Adipocyte (in vitro differentiated cells): ENCODE measurements around the gene NUDT19.
"Not testable (repeated sequence)": the region's sequence is repeated elsewhere in the genome, so short reads cannot be mapped to it uniquely, and the experiment has no call there.

Source experiments
- DNase-seq: peaks from one replicate; pipeline ENCODE4 v3.0.0-alpha.2; 2015; ENCODE audit warnings: low read depth
- H3K27me3 ChIP-seq: replicated peaks from 2 replicates; pipeline ENCODE4 v1.7.0; 2013; ENCODE audit warnings: mild to moderate bottlenecking, low read length, moderate library complexity; ENCODE audit not compliant: control insufficient read depth, insufficient read depth
- H3K36me3 ChIP-seq: 2 replicates; pipeline ENCODE4 v1.7.0; 2013; ENCODE audit warnings: low read length, mild to moderate bottlenecking, moderate library complexity; ENCODE audit not compliant: control insufficient read depth, insufficient read depth, severe bottlenecking
- H3K4me1 ChIP-seq: 2 replicates; pipeline ENCODE4 v1.7.0; 2013; ENCODE audit warnings: mild to moderate bottlenecking, low read length, moderate library complexity; ENCODE audit not compliant: control insufficient read depth, insufficient read depth
- H3K4me3 ChIP-seq: 2 replicates; pipeline ENCODE4 v1.7.0; 2013; ENCODE audit warnings: mild to moderate bottlenecking, low read length, moderate library complexity
- H3K9ac ChIP-seq: 2 replicates; pipeline ENCODE4 v1.7.0; 2013; ENCODE audit warnings: mild to moderate bottlenecking, low read length, moderate library complexity
- H3K9me3 ChIP-seq: 2 replicates; pipeline ENCODE4 v1.7.0; 2013; ENCODE audit warnings: mild to moderate bottlenecking, low read length, moderate library complexity; ENCODE audit not compliant: control insufficient read depth

The NUDT19 gene

DNA sequence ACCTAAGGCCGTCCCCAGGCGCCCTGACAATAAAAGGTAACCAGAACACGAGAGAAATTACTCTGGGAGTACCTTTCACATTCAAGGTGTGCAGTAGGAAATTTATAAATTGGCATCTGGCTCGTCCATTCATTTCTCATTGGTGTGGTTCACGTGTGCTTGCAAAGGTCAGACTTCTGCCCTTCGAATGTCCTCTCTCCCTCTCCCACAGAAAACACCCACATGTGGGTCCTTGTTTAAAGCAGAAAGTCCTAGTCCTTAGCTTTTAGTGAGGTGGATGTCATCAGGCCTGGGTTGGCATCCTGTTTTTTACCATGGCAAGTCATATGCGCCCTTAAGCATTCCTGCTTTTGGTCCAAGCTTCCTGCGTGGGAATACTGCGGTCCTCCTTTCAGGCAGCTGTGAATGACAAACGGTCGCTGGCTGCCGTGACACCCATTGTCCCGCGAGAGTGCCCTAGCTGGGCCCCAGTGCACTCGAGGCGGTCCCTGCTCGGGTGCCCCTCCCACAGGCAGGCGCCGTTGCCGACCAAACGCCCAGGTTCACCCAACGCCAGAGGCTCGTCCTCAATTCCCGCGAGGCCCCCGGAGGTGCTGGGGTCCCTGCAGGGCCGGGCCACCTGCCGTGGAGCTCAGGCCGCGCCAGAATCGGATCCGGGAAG is at the start of gene NUDT19:
NUDT19 (plus strand) TSS at position 531 of the 661 bp plus-strand sequence. CDS start 140 bp downstream, outside the sequence.
- no peaks in the 10 kb centered on the region for H3K36me3 ChIP-seq
- H3K9ac ChIP-seq: peak within 1 kb of the TSS; percentile 94
- peak; percentile 92 for DNase-seq
- H3K4me3 ChIP-seq: peak within 1 kb of the TSS; percentile 93
- H3K4me1 ChIP-seq: peaks cover 41% of the 10 kb centered on the region
- no peaks in the 10 kb centered on the region for H3K9me3 ChIP-seq
- no peaks in the 10 kb centered on the region for H3K27me3 ChIP-seq

DNA sequence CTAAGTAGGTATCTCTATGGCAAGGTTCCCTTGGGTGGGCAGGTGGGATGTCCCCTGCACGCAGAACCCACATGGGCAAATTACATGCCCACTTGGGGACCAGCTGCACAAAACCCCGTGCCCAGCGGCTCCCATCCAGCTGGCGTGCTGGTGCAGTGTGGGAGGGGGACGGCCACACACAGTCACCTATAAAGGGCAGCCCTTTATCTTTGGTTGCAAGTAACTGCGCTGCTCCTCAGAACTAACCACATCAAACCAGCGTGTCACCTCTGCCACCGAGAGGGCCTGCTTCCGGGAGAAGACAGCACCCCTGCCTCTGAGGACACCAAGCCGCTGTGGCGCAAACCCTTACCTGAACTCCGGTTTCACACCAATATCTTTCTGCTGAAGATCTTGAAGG is 48.9 kb upstream of the NUDT19 start:
- Histone ChIP-seq H3K27me3 (no peaks in the 10 kb centered on the region), H3K36me3 (peaks cover 66% of the 10 kb centered on the region), H3K4me1 (no peaks in the 10 kb centered on the region), H3K4me3 (no peak overlapping the region), H3K9me3 (no peaks in the 10 kb centered on the region), H3K9ac (no peak overlapping the region)
- no peak for DNase-seq

DNA sequence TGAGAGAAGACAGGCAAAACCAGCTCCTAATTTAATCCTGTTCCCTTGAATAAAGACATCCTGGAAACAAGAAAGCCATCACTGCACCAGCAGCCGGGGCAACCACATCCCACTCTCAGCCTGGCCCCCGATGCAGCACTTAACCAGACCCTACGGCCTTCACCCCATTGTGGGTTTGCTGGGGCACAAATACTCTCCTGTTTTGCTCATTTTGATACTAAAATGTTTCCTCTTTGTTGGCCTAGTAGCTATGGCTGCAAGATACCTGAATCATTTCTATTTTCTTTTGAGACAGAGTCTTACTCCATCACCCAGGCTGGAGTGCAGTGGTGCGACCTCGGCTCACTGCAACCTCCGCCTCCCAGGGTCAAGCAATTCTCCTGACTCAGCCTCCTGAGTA is 45.1 kb upstream of the NUDT19 start:
- Histone ChIP-seq H3K9me3 (no peaks in the 10 kb centered on the region), H3K4me1 (peaks cover 4% of the 10 kb centered on the region), H3K9ac (no peak overlapping the region), H3K36me3 (peaks cover 47% of the 10 kb centered on the region), H3K4me3 (no peak overlapping the region), H3K27me3 (no peaks in the 10 kb centered on the region)
- no peak for DNase-seq

DNA sequence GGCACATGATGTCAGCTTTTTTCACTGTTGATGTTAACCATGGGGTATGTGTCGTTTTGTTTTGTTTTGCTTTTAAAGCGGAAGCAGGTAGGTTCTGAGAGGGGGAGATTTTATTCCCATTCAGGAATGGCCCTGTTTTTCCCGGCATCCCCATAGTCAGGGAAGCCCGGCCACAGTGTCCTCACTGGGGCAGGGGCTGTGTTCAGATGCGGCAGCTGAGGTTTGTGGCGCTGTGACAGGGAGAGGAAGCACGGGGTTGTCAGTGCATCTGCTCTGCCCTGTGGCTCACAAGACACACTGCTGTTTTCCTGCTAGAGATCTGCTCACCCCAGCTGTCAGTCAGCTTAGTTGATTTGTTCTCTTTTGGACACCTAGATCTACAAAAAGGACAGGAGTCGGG is 44.3 kb upstream of the NUDT19 start:
- H3K9ac ChIP-seq: no peak overlapping the region
- H3K36me3 ChIP-seq: peaks cover 40% of the 10 kb centered on the region
- no peaks in the 10 kb centered on the region for H3K27me3 ChIP-seq
- no peak for DNase-seq
- peaks cover 12% of the 10 kb centered on the region for H3K4me1 ChIP-seq
- no peaks in the 10 kb centered on the region for H3K9me3 ChIP-seq
- no peak overlapping the region for H3K4me3 ChIP-seq

- no peaks in the 10 kb centered on the region for H3K9me3 ChIP-seq
- no peak overlapping the region for H3K9ac ChIP-seq
- no peak overlapping the region for H3K4me3 ChIP-seq
- H3K4me1 ChIP-seq: peaks cover 22% of the 10 kb centered on the region
- H3K27me3 ChIP-seq: no peaks in the 10 kb centered on the region
- H3K36me3 ChIP-seq: peaks cover 18% of the 10 kb centered on the region
- no peak for DNase-seq
These were observed 41.9 kb upstream of the NUDT19 start for GRCh38 chr19:32649751-32650150.

GRCh38 chr19:32650671-32651070 is 41.0 kb upstream of the NUDT19 start:
- peaks cover 24% of the 10 kb centered on the region for H3K36me3 ChIP-seq
- H3K4me1 ChIP-seq: peaks cover 22% of the 10 kb centered on the region
- H3K9ac ChIP-seq: no peak overlapping the region
- no peaks in the 10 kb centered on the region for H3K27me3 ChIP-seq
- no peaks in the 10 kb centered on the region for H3K9me3 ChIP-seq
- DNase-seq: no peak
- H3K4me3 ChIP-seq: no peak overlapping the region

GRCh38 chr19:32651729-32652140 is 39.9 kb upstream of the NUDT19 start:
- peaks cover 22% of the 10 kb centered on the region for H3K4me1 ChIP-seq
- DNase-seq: peak; percentile 6

GRCh38 chr19:32652331-32652730 is 39.3 kb upstream of the NUDT19 start:
- not testable (repeated sequence) for H3K4me3 ChIP-seq, H3K27me3 ChIP-seq, H3K9ac ChIP-seq, H3K9me3 ChIP-seq, DNase-seq
- H3K4me1 ChIP-seq: peaks cover 22% of the 10 kb centered on the region
- H3K36me3 ChIP-seq: peaks cover 23% of the 10 kb centered on the region

More at GRCh38 chr19:32651729-32652140, 39.9 kb upstream of the NUDT19 start:
- Histone ChIP-seq H3K9ac (no peak overlapping the region), H3K9me3 (no peaks in the 10 kb centered on the region), H3K36me3 (peaks cover 26% of the 10 kb centered on the region), H3K27me3 (no peaks in the 10 kb centered on the region), H3K4me3 (no peak overlapping the region)

GRCh38 chr19:32652894-32653598 is 38.6 kb upstream of the NUDT19 start:
- peaks cover 21% of the 10 kb centered on the region for H3K4me1 ChIP-seq
- H3K9me3 ChIP-seq: no peaks in the 10 kb centered on the region
- no peak overlapping the region for H3K9ac ChIP-seq
- H3K4me3 ChIP-seq: no peak overlapping the region
- no peak for DNase-seq
- peaks cover 20% of the 10 kb centered on the region for H3K36me3 ChIP-seq
- H3K27me3 ChIP-seq: no peaks in the 10 kb centered on the region

DNA sequence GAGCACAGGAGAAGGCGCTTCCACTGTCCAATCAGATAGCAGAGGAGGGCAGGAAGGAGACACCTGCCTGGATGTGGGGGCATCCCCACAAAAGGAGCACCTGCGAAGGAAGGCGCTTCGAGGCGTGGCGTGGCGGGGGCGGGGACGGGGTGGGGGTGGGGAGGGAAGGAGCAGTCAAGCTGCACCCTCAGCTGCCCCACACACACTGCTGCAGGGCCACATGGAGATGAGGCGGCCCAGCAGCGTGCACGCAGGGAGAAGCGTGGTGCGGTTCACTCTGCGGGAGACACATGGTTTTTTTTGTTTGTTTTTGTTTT is 38.1 kb upstream of the NUDT19 start:
- Histone ChIP-seq H3K27me3 (no peaks in the 10 kb centered on the region), H3K9ac (no peak overlapping the region), H3K4me1 (peaks cover 19% of the 10 kb centered on the region), H3K9me3 (no peaks in the 10 kb centered on the region), H3K4me3 (no peak overlapping the region), H3K36me3 (peaks cover 22% of the 10 kb centered on the region)
- no peak for DNase-seq

- not testable (repeated sequence) for H3K9me3 ChIP-seq, DNase-seq, H3K4me3 ChIP-seq, H3K27me3 ChIP-seq, H3K9ac ChIP-seq
- Histone ChIP-seq H3K36me3 (peaks cover 17% of the 10 kb centered on the region), H3K4me1 (peaks cover 25% of the 10 kb centered on the region)
These were observed 35.2 kb upstream of the NUDT19 start for GRCh38 chr19:32656379-32656778.
